OCI-LY1 (cell line): ENCODE data around the gene CCND2.

Experiments used
- H2AFZ ChIP-seq: fragments of 200-600 bp; sonication (generic), shearing (Covaris generic); 2 replicates; pipeline ENCODE4 v1.6.0; 2014; ENCODE audit warnings: antibody characterized with exemption, mild to moderate bottlenecking, low read length
- H3F3A ChIP-seq: fragments of 200-600 bp; sonication (generic), shearing (Covaris generic); 2 replicates; pipeline ENCODE4 v1.6.0; 2014; ENCODE audit warnings: mild to moderate bottlenecking, antibody characterized with exemption, low read length, moderate library complexity; ENCODE audit not compliant: insufficient read depth
- H3K27ac ChIP-seq: fragments of 200-600 bp; sonication (generic); 2 replicates; pipeline ENCODE4 v1.5.1; 2014; ENCODE audit warnings: low read length, mixed run types, mild to moderate bottlenecking, low read depth; ENCODE audit not compliant: poor library complexity, severe bottlenecking
- H3K27me3 ChIP-seq: fragments of 200-600 bp; sonication (generic); 2 replicates; pipeline ENCODE4 v1.6.0; 2014; ENCODE audit warnings: antibody characterized with exemption, mild to moderate bottlenecking, low read length, moderate library complexity; ENCODE audit not compliant: insufficient read depth
- H3K36me3 ChIP-seq: fragments of 200-600 bp; sonication (generic); 2 replicates; pipeline ENCODE4 v1.6.1; 2014; ENCODE audit warnings: mild to moderate bottlenecking, antibody characterized with exemption, low read length, moderate library complexity, mixed read lengths; ENCODE audit not compliant: insufficient read depth
- H3K4me1 ChIP-seq: fragments of 200-600 bp; sonication (generic); 2 replicates; pipeline ENCODE4 v1.5.1; 2014; ENCODE audit warnings: mild to moderate bottlenecking, low read length, moderate library complexity; ENCODE audit not compliant: insufficient read depth, severe bottlenecking
- H3K4me2 ChIP-seq: fragments of 200-600 bp; sonication (generic), shearing (Covaris generic); 2 replicates; pipeline ENCODE4 v1.6.1; 2014; ENCODE audit warnings: low read length
- H3K4me3 ChIP-seq: fragments of 200-600 bp; sonication (generic); 2 replicates; pipeline ENCODE4 v1.5.1; 2014; ENCODE audit warnings: low read length, low read depth, mild to moderate bottlenecking, mixed read lengths; ENCODE audit not compliant: poor library complexity, severe bottlenecking
- H3K79me2 ChIP-seq: fragments of 200-600 bp; shearing (Covaris generic); 2 replicates; pipeline ENCODE4 v1.6.1; 2016; ENCODE audit warnings: mixed run types, low read length, mixed read lengths; ENCODE audit not compliant: insufficient read depth
- H3K9ac ChIP-seq: fragments of 200-600 bp; sonication (generic), shearing (Covaris generic); 2 replicates; pipeline ENCODE4 v1.6.1; 2014; ENCODE audit warnings: mild to moderate bottlenecking, low read length, mixed read lengths
- H3K9me2 ChIP-seq: fragments of 200-600 bp; sonication (generic), shearing (Covaris generic); 2 replicates; pipeline ENCODE4 v1.6.1; 2014; ENCODE audit warnings: low read depth, mild to moderate bottlenecking, low read length, mixed read lengths
- H3K9me3 ChIP-seq: fragments of 200-600 bp; shearing (Covaris generic); 2 replicates; pipeline ENCODE4 v1.6.1; 2014; ENCODE audit warnings: low read length, mixed read lengths
- H4K20me1 ChIP-seq: fragments of 200-600 bp; sonication (generic), shearing (Covaris generic); 2 replicates; pipeline ENCODE4 v1.6.0; 2016; ENCODE audit warnings: mild to moderate bottlenecking, low read length; ENCODE audit not compliant: insufficient read depth
- CTCF ChIP-seq: fragments of 200-600 bp; sonication (generic), shearing (Covaris generic); IDR thresholded peaks from 2 replicates; pipeline ENCODE4 v1.5.1; 2017; ENCODE audit warnings: mild to moderate bottlenecking, antibody characterized with exemption, low read length, moderate library complexity, mixed read lengths
- EZH2 ChIP-seq: fragments of 200-600 bp; sonication (generic), shearing (Covaris generic); IDR thresholded peaks from 2 replicates; pipeline ENCODE4 v1.8.0; 2017; ENCODE audit warnings: borderline replicate concordance, mixed run types, mild to moderate bottlenecking, antibody characterized with exemption, low read length, moderate library complexity, mixed read lengths

CCND2 gene

GRCh38 chr12:4301932-4302501 is 28.5 kb downstream of the CCND2 start:
- Histone ChIP-seq H3K9me3 (no peaks in the 10 kb centered on the region), H3F3A (no peaks in the 10 kb centered on the region), H3K4me1 (no peaks in the 10 kb centered on the region), H3K27me3 (peaks cover 13% of the 10 kb centered on the region; the same call in 1 of the 2 replicates), H4K20me1 (no peaks in the 10 kb centered on the region), H3K4me2 (no peak overlapping the region), H3K4me3 (no peak overlapping the region), H3K9me2 (no peaks in the 10 kb centered on the region), H2AFZ (no peak overlapping the region), H3K27ac (no peak overlapping the region), H3K9ac (no peak overlapping the region), H3K36me3 (no peaks in the 10 kb centered on the region), H3K79me2 (no peaks in the 10 kb centered on the region)
- TF ChIP-seq EZH2 (no peak), CTCF (no peak)

GRCh38 chr12:4302881-4303280 is 29.3 kb downstream of the CCND2 start:
- Histone ChIP-seq H4K20me1 (no peaks in the 10 kb centered on the region), H3F3A (no peaks in the 10 kb centered on the region)

GRCh38 chr12:4303750-4304149 is 30.2 kb downstream of the CCND2 start:
- H3K4me2 ChIP-seq, result no peak overlapping the region
- H2AFZ ChIP-seq, result no peak overlapping the region
- H3K27me3 ChIP-seq, result peaks cover 13% of the 10 kb centered on the region; the same call in 1 of the 2 replicates
- H3K79me2 ChIP-seq, result no peaks in the 10 kb centered on the region
- H3K9me2 ChIP-seq, result no peaks in the 10 kb centered on the region
- no peak overlapping the region for H3K4me3 ChIP-seq
- peaks cover 3% of the 10 kb centered on the region for H3K4me1 ChIP-seq
- H3K9ac ChIP-seq, result no peak overlapping the region
- no peaks in the 10 kb centered on the region for H4K20me1 ChIP-seq
- TF ChIP-seq EZH2 (no peak), CTCF (no peak)
- H3F3A ChIP-seq, result no peaks in the 10 kb centered on the region
- no peaks in the 10 kb centered on the region for H3K36me3 ChIP-seq
- H3K9me3 ChIP-seq, result no peaks in the 10 kb centered on the region
- no peak overlapping the region for H3K27ac ChIP-seq

More at GRCh38 chr12:4302881-4303280, 29.3 kb downstream of the CCND2 start:
- H3K4me1 ChIP-seq, result peaks cover under 1% of the 10 kb centered on the region
- H3K36me3 ChIP-seq, result no peaks in the 10 kb centered on the region
- H3K27ac ChIP-seq, result no peak overlapping the region
- no peak for TF ChIP-seq EZH2
- H3K79me2 ChIP-seq, result no peaks in the 10 kb centered on the region
- no peak overlapping the region for H3K4me2 ChIP-seq
- no peak overlapping the region for H2AFZ ChIP-seq
- H3K4me3 ChIP-seq, result no peak overlapping the region
- no peaks in the 10 kb centered on the region for H3K9me3 ChIP-seq
- no peaks in the 10 kb centered on the region for H3K9me2 ChIP-seq
- no peak overlapping the region for H3K9ac ChIP-seq
- peaks cover 13% of the 10 kb centered on the region; the same call in 1 of the 2 replicates for H3K27me3 ChIP-seq
